ENCODE measurements around the gene SLC23A1.
A peak's percentile ranks its signal among the peaks of the same experiment; 100 is the strongest.
"Not testable (repeated sequence)": the region's sequence is repeated elsewhere in the genome, so short reads cannot be mapped to it uniquely, and the experiment has no call there.

SLC23A1 gene

GRCh38 chr5:139383275-139383992 is at the start of gene SLC23A1:
Gene SLC23A1 (minus strand): TSS chr5:139383297. CDS start chr5:139383253, 44 bp downstream.
- no peak for DNase-seq

GRCh38 chr5:139431706-139432105 is 48.6 kb upstream of the SLC23A1 start:
- DNase-seq, result no peak

GRCh38 chr5:139430015-139430414 is 46.9 kb upstream of the SLC23A1 start:
- no peak for DNase-seq

GRCh38 chr5:139426203-139426885 is 43.2 kb upstream of the SLC23A1 start:
- DNase-seq, result no peak

- no peak for DNase-seq
Measured at GRCh38 chr5:139425497-139425896, 42.4 kb upstream of the SLC23A1 start.

GRCh38 chr5:139422307-139422893 is 39.3 kb upstream of the SLC23A1 start:
- peak; percentile 91 for DNase-seq

- no peak for DNase-seq
Measured at GRCh38 chr5:139419226-139420192, 36.4 kb upstream of the SLC23A1 start.

- DNase-seq, result no peak
Measured at GRCh38 chr5:139418793-139419192, 35.7 kb upstream of the SLC23A1 start.

GRCh38 chr5:139417214-139417613 is 34.1 kb upstream of the SLC23A1 start:
- no peak for DNase-seq

GRCh38 chr5:139416651-139417050 is 33.6 kb upstream of the SLC23A1 start:
- no peak for DNase-seq

- no peak for DNase-seq
Measured at GRCh38 chr5:139415869-139416268, 32.8 kb upstream of the SLC23A1 start.

GRCh38 chr5:139415221-139415861 is 32.2 kb upstream of the SLC23A1 start:
- no peak for DNase-seq

- peak; percentile 41 for DNase-seq
Measured at GRCh38 chr5:139414581-139415130, 31.6 kb upstream of the SLC23A1 start.

GRCh38 chr5:139413963-139414362 is 30.9 kb upstream of the SLC23A1 start:
- no peak for DNase-seq

GRCh38 chr5:139413153-139413552 is 30.1 kb upstream of the SLC23A1 start:
- no peak for DNase-seq

GRCh38 chr5:139410993-139411828 is 28.1 kb upstream of the SLC23A1 start:
- no peak for DNase-seq

- no peak for DNase-seq
Measured at GRCh38 chr5:139410121-139410992, 27.3 kb upstream of the SLC23A1 start.

- not testable (repeated sequence) for DNase-seq
Measured at GRCh38 chr5:139409116-139409515, 26.0 kb upstream of the SLC23A1 start.

GRCh38 chr5:139408191-139408590 is 25.1 kb upstream of the SLC23A1 start:
- no peak for DNase-seq

- no peak for DNase-seq
Measured at GRCh38 chr5:139407517-139407916, 24.4 kb upstream of the SLC23A1 start.
